Measurements from ENCODE around the gene SMC1B. TPM values are rescaled to one million over a fixed set of nuclear protein-coding genes. Genes with fewer than 3 reads are reported as not detected.
"Not testable (repeated sequence)": the region's sequence is repeated elsewhere in the genome, so short reads cannot be mapped to it uniquely, and the experiment has no call there.

SMC1B gene
- total RNA-seq, 1 donor from 2014 or later, result not detected

DNA sequence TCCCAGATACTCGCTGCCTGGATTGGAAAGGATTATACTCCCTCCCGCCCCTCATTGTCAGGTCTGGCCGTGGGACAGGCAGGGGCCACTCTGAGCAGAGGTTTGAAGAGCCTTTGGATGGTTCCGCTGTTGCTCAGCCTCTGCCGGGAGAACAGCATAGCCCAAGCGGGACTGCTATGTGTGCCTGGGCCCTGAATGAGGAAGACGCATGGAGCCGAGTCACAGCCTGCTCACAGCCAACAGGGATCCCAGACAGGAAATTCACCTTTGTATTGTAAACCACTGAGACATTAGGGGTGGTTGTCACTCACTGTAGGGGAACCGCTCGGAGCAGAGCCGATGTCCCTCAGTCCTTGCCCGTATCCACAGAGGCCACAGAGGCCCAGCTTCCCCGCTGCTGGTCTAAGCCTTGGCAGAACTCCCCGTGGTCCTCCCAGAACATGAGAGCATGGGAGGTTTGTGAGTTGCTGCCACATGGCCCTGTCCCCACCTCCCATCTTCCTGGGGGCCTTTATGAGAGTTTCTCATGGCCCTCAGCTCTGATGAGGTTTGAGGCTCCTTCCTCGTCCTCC lies 114.4 kb downstream of the SMC1B start:
- H3K4me3 Mint-ChIP-seq (ENCODE audit: unreplicated experiment), result no peak overlapping the region
- TF ChIP-seq, protein P1, sequence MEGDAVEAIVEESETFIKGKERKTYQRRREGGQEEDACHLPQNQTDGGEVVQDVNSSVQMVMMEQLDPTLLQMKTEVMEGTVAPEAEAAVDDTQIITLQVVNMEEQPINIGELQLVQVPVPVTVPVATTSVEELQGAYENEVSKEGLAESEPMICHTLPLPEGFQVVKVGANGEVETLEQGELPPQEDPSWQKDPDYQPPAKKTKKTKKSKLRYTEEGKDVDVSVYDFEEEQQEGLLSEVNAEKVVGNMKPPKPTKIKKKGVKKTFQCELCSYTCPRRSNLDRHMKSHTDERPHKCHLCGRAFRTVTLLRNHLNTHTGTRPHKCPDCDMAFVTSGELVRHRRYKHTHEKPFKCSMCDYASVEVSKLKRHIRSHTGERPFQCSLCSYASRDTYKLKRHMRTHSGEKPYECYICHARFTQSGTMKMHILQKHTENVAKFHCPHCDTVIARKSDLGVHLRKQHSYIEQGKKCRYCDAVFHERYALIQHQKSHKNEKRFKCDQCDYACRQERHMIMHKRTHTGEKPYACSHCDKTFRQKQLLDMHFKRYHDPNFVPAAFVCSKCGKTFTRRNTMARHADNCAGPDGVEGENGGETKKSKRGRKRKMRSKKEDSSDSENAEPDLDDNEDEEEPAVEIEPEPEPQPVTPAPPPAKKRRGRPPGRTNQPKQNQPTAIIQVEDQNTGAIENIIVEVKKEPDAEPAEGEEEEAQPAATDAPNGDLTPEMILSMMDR (IDR thresholded peaks at IDR 0.05; ENCODE audit: unreplicated experiment), result no peak
- no peaks in the 10 kb centered on the region for H3K9me3 Mint-ChIP-seq (ENCODE audit: unreplicated experiment)
- no peak for DNase-seq (ENCODE audit: low spot score)
- H3K27ac Mint-ChIP-seq (ENCODE audit: unreplicated experiment), result no peak overlapping the region
- H3K4me1 Mint-ChIP-seq (ENCODE audit: unreplicated experiment), result peaks cover 3% of the 10 kb centered on the region
- no peaks in the 10 kb centered on the region for H3K36me3 Mint-ChIP-seq (ENCODE audit: low read depth, unreplicated experiment)
- H3K27me3 Mint-ChIP-seq (ENCODE audit: unreplicated experiment), result no peaks in the 10 kb centered on the region

DNA sequence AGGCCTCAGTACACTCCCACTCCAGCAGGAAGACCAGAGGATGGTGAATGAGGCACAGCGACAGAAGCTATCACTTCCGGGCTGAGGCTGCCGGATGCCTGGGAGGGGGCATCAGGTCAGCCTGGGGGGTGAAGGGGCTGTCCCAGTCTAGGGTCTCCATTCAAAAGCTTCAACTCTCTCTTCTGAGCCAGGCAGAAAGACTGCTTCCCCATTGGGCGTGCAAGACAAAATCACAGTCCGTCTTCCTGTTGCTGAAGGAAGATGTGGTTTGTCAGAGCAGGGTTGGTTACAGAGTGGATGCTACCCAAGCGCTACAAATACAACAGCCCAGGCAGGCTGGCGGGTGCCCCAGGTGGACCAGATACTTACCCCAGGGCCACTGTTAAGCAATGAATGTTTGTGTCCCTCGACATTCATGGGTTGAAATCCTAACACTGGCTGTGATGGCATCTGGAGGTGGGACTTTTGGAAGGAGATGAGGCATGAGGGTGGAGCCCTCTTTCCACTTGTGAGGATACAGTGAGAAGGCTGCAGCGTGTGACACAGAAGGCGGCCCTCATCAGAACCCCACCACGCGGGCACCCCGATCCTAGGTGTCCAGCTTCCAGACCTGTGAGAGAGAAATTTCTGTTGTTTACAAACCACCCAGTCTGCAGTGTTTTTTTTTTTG lies 116.6 kb downstream of the SMC1B start:
- DNase-seq (ENCODE audit: low spot score), result no peak
- Mint-ChIP-seq H3K4me3 (ENCODE audit: unreplicated experiment) (no peak overlapping the region), H3K27ac (ENCODE audit: unreplicated experiment) (no peak overlapping the region), H3K27me3 (ENCODE audit: unreplicated experiment) (no peaks in the 10 kb centered on the region), H3K9me3 (ENCODE audit: unreplicated experiment) (no peaks in the 10 kb centered on the region), H3K36me3 (ENCODE audit: low read depth, unreplicated experiment) (no peaks in the 10 kb centered on the region), H3K4me1 (ENCODE audit: unreplicated experiment) (peaks cover 3% of the 10 kb centered on the region)
- TF ChIP-seq, protein P1 (IDR thresholded peaks at IDR 0.05; ENCODE audit: unreplicated experiment), result no peak

DNA sequence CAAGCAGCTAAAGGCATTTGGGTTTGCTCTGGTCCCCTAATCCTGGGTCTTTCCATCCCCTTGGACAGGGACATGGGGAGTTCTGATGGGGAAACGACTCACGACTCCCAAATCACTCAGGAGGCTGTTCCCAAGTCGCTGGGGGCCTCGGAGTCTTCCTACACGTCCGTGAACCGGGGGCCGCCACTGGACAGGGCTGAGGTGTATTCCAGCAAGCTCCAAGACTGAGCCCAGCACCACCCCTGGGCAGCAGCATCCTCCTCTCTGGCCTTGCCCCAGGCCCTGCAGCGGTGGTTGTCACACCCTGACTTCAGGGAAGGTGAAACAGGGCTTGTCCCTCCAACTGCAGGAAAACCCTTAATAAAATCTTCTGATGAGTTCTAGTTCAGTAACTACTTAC lies 117.9 kb downstream of the SMC1B start:
- Mint-ChIP-seq H3K4me3 (ENCODE audit: unreplicated experiment) (no peak overlapping the region), H3K9me3 (ENCODE audit: unreplicated experiment) (no peaks in the 10 kb centered on the region), H3K36me3 (ENCODE audit: low read depth, unreplicated experiment) (no peaks in the 10 kb centered on the region), H3K4me1 (ENCODE audit: unreplicated experiment) (peaks cover 3% of the 10 kb centered on the region), H3K27me3 (ENCODE audit: unreplicated experiment) (no peaks in the 10 kb centered on the region), H3K27ac (ENCODE audit: unreplicated experiment) (no peak overlapping the region)
- TF ChIP-seq, protein P1 (IDR thresholded peaks at IDR 0.05; ENCODE audit: unreplicated experiment), result no peak
- no peak for DNase-seq (ENCODE audit: low spot score)

DNA sequence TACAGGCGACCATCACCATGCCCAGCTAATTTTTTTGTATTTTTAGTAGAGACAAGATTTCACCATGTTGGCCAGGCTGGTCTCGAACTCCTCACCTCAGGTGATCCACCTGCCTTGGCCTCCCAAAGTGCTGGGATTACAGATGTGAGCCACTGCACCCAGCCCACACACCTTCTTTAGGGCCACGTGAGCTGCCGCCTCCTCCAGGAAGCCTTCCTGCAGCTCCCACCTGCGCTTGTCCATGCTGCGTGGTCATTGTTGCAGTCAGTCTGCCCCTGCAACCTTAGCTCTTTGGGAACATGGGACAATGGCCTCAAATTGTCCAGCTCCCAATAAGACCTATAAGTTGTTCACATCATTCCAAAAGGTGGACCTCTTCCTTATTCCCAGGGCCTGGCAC lies 118.4 kb downstream of the SMC1B start:
- H3K4me1 Mint-ChIP-seq (ENCODE audit: unreplicated experiment); H3K4me3 Mint-ChIP-seq (ENCODE audit: unreplicated experiment); H3K36me3 Mint-ChIP-seq (ENCODE audit: low read depth, unreplicated experiment); H3K9me3 Mint-ChIP-seq (ENCODE audit: unreplicated experiment); DNase-seq (ENCODE audit: low spot score); H3K27ac Mint-ChIP-seq (ENCODE audit: unreplicated experiment); H3K27me3 Mint-ChIP-seq (ENCODE audit: unreplicated experiment): not testable (repeated sequence)

Other genes with a start within 250 kb of the SMC1B start
- gene NUP50, start 249.7 kb downstream of the SMC1B start, total RNA-seq (ENCODE audit: unreplicated experiment), result 103 TPM
- gene KIAA0930, start 172.7 kb downstream of the SMC1B start, total RNA-seq (ENCODE audit: unreplicated experiment), result 18.7 TPM
- not detected for gene UPK3A, start 128.7 kb downstream of the SMC1B start, total RNA-seq (ENCODE audit: unreplicated experiment)
- gene FAM118A, start 103.7 kb downstream of the SMC1B start, total RNA-seq (ENCODE audit: unreplicated experiment), result 26.6 TPM
- 0.54 TPM for gene RIBC2, start 94 bp upstream of the SMC1B start, total RNA-seq (ENCODE audit: unreplicated experiment)
- gene FBLN1, start 89.3 kb upstream of the SMC1B start, total RNA-seq (ENCODE audit: unreplicated experiment), result 238 TPM

Data from endothelial cell (in vitro differentiated cells).